RWPE1 (cell line): ENCODE results near the gene PRICKLE2.

ENCODE experiments used
- CTCF ChIA-PET: fragments of 350-600 bp; sonication (Branson Sonifier 250); formaldehyde crosslinking; extraction: SDS; loops from one replicate; lab custom pipeline; 2021; lab: Yijun Ruan, JAX
- POLR2A ChIA-PET: fragments of 400-600 bp; formaldehyde crosslinking; extraction: SDS; loops from one replicate; lab custom pipeline; 2020; ENCODE audit warnings: antibody characterized with exemption; ENCODE audit not compliant: low non-redundant PET; lab: Yijun Ruan, JAX
- DNase-seq: peaks from one replicate; pipeline ENCODE4 v3.0.0; 2012; ENCODE audit warnings: low spot score
- H3K27ac ChIP-seq: fragments of 450-650 bp; 2 replicates; pipeline ENCODE4 v1.5.1; 2017
- CTCF ChIP-seq: fragments of 450-650 bp; conservative IDR thresholded peaks from 2 replicates; pipeline ENCODE4 v1.5.1; 2017; ENCODE audit warnings: low read depth, mild to moderate bottlenecking

PRICKLE2 gene

GRCh38 chr3:64209866-64210621, 15.2 kb downstream of the PRICKLE2 start:
- POLR2A ChIA-PET, result no interaction called here
- TF ChIP-seq CTCF, result no peak
- CTCF ChIA-PET, result no interaction called here
- no peak for DNase-seq
- H3K27ac ChIP-seq, result no peak overlapping the region

- TF ChIP-seq CTCF, result no peak
- ChIA-PET POLR2A (no interaction called here), CTCF (no interaction called here)
- DNase-seq, result no peak
- H3K27ac ChIP-seq, result no peak overlapping the region
Measured at GRCh38 chr3:64207289-64208080, 17.8 kb downstream of the PRICKLE2 start.

- POLR2A ChIA-PET, result no interaction called here
- no peak for DNase-seq
- CTCF ChIA-PET, result no interaction called here
- TF ChIP-seq CTCF, result no peak
- H3K27ac ChIP-seq, result no peak overlapping the region
Measured at GRCh38 chr3:64203969-64204908, 21.0 kb downstream of the PRICKLE2 start.

GRCh38 chr3:64203216-64203615, 22.1 kb downstream of the PRICKLE2 start:
- POLR2A ChIA-PET, result no interaction called here
- no peak for DNase-seq
- CTCF ChIA-PET, result no interaction called here
- no peak for TF ChIP-seq CTCF
- no peak overlapping the region for H3K27ac ChIP-seq

GRCh38 chr3:64199932-64200331, 25.3 kb downstream of the PRICKLE2 start:
- ChIA-PET CTCF (interaction anchor here (0.7 kb wide), 1 partner anchor 125 kb away, joined by 5 read pairs; no protein-coding TSS in a partner anchor), POLR2A (no interaction called here)
- no peak for TF ChIP-seq CTCF
- no peak for DNase-seq
- H3K27ac ChIP-seq, result no peak overlapping the region
